OCI-LY7 (cell line): Measurements from ENCODE around the gene KAZALD1. TPM values are rescaled to one million over a fixed set of nuclear protein-coding genes. Genes with fewer than 3 reads are reported as not detected.
A peak's percentile ranks its signal among the peaks of the same experiment; 100 is the strongest.

Experiments
- BruUV-seq: library from RNA; stranded (reverse); fragments of 400-500 nt; replicated peaks from 2 replicates; lab custom pipeline; 2021; lab: Mats Ljungman, UMichigan
- CTCF ChIA-PET: fragments of 300-600 bp; sonication (Branson Sonifier 250); formaldehyde crosslinking; loops from one replicate; lab custom pipeline; 2022; ENCODE audit warnings: antibody characterized with exemption; ENCODE audit not compliant: unreplicated experiment; lab: Charles Lee
- POLR2A ChIA-PET: fragments of 300-600 bp; sonication (Branson Sonifier 250); formaldehyde crosslinking; loops from one replicate; lab custom pipeline; 2022; ENCODE audit warnings: antibody characterized with exemption; lab: Charles Lee
- DNase-seq: peaks from one replicate; pipeline ENCODE4 v3.0.0-alpha.2; 2015; ENCODE audit warnings: low spot score
- H2AFZ ChIP-seq: fragments of 200-600 bp; sonication (generic), shearing (Covaris generic); 2 replicates; pipeline ENCODE4 v1.6.1; 2014; ENCODE audit warnings: mild to moderate bottlenecking, antibody characterized with exemption, low read length, moderate library complexity
- H3K27ac ChIP-seq: fragments of 200-600 bp; sonication (generic); 2 replicates; pipeline ENCODE4 v1.5.1; 2014; ENCODE audit warnings: mixed run types, low read depth, mild to moderate bottlenecking, moderate library complexity, low read length, inconsistent platforms; ENCODE audit not compliant: poor library complexity, severe bottlenecking
- H3K36me3 ChIP-seq: fragments of 200-600 bp; sonication (generic); 2 replicates; pipeline ENCODE4 v1.6.1; 2014; ENCODE audit warnings: mild to moderate bottlenecking, antibody characterized with exemption, low read length, moderate library complexity, mixed read lengths; ENCODE audit not compliant: insufficient read depth
- H3K4me1 ChIP-seq: fragments of 200-600 bp; sonication (generic); 2 replicates; pipeline ENCODE4 v1.5.1; 2014; ENCODE audit warnings: mild to moderate bottlenecking, low read length; ENCODE audit not compliant: insufficient read depth, poor library complexity, severe bottlenecking
- H3K4me2 ChIP-seq: fragments of 200-600 bp; sonication (generic); 2 replicates; pipeline ENCODE4 v1.6.1; 2014; ENCODE audit warnings: mild to moderate bottlenecking, low read length
- H3K4me3 ChIP-seq: fragments of 200-600 bp; sonication (generic); 2 replicates; pipeline ENCODE4 v1.5.1; 2014; ENCODE audit warnings: mild to moderate bottlenecking, low read depth, low read length; ENCODE audit not compliant: poor library complexity, severe bottlenecking
- H3K79me2 ChIP-seq: fragments of 200-600 bp; sonication (generic); 2 replicates; pipeline ENCODE4 v1.6.1; 2016; ENCODE audit warnings: low read depth, mild to moderate bottlenecking, low read length, moderate library complexity, mixed read lengths; ENCODE audit not compliant: insufficient read depth
- H3K9me2 ChIP-seq: fragments of 200-600 bp; sonication (generic); 2 replicates; pipeline ENCODE4 v1.6.1; 2016; ENCODE audit warnings: mild to moderate bottlenecking, low read length, mixed read lengths; ENCODE audit not compliant: insufficient read depth
- H3K9me3 ChIP-seq: fragments of 200-600 bp; sonication (generic); 2 replicates; pipeline ENCODE4 v1.6.1; 2014; ENCODE audit warnings: mild to moderate bottlenecking, mixed run types, low read length, mixed read lengths
- H4K20me1 ChIP-seq: fragments of 200-600 bp; sonication (generic); 2 replicates; pipeline ENCODE4 v1.6.1; 2014; ENCODE audit warnings: mild to moderate bottlenecking, antibody characterized with exemption, low read length, moderate library complexity, mixed read lengths; ENCODE audit not compliant: insufficient read depth
- EZH2phosphoT487 ChIP-seq: fragments of 200-600 bp; sonication (generic); IDR thresholded peaks from 2 replicates; pipeline ENCODE4 v1.6.1; 2018; ENCODE audit warnings: low read depth, borderline replicate concordance, mild to moderate bottlenecking, mixed run types, antibody characterized with exemption, low read length, moderate library complexity, mixed read lengths
- intact Hi-C: fragments of 100-400 bp; cut with micrococcal nuclease; formaldehyde crosslinking; loops from one replicate; pipeline ENCODE4 v1.10.0; 2022; ENCODE audit not compliant: unreplicated experiment
- total RNA-seq, 2 experiments: library from RNA; depleted of rRNA in 1 of 2; stranded (reverse); fragments of >200 nt in 1 of 2; shearing (Covaris generic) in 1 of 2; gene quantifications; 2 replicates each; pipeline ENCODE4 v1.2.3, GENCODE V29; 2014 to 2022
- TF ChIP-seq, protein P1 (sequence below): fragments of 200-600 bp; sonication (generic); conservative IDR thresholded peaks from 2 replicates; pipeline ENCODE4 v1.5.1; 2014; ENCODE audit warnings: mild to moderate bottlenecking, antibody characterized with exemption, low read length, moderate library complexity, mixed read lengths

Gene KAZALD1
- total RNA-seq, 2 experiments from 2014 or later, result 18.8 to 36.4 TPM

DNA sequence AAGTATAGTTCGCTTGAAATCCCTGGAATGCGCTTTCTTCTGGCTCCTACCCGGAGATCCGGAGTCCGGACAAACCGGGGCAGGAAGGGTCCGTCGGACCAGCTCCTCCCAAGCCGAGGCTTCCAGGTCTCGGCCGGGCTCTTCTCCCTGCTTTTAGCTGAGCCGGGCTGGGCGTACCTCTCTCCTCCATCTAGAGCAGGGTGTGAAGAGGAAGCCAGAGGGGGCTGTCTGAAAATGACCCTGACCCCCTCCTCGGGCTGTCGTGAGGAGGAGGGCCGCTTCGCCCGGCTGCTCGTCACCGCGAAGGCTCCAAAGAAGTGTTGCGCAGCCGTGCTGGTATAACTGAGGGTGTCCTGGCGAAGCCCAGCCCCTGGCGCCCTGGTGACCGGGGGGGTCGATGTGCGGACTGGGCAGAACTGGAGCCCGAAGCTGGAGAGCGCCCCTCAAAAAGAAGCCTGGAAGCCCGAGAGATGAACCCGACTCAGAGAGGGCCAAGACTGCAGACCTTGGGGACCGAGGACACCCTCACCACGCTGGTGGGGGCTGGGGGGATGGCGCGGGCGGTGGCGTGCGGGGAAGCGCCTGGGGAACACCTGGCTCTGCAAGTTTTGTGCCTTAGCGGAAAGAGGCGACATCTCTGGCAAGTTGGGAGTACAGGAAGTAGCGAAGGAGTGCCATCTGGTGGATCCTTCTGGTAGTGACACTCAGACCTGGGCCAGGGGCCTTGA is 5.7 kb downstream of the KAZALD1 start:
- H3K9me3 ChIP-seq, result no peaks in the 10 kb centered on the region
- peaks cover 74% of the 10 kb centered on the region for H3K4me1 ChIP-seq
- H3K9me2 ChIP-seq, result no peaks in the 10 kb centered on the region
- intact Hi-C loops, result loop anchor here (1.0 to 2.0 kb wide), 3 partner anchors 7 to 26 kb away; no protein-coding TSS in a partner anchor
- POLR2A ChIA-PET, result interaction anchor here (1.4 kb wide), 1 partner anchor 26 kb away, joined by 3 read pairs; no protein-coding TSS in a partner anchor
- H3K79me2 ChIP-seq, result no peaks in the 10 kb centered on the region
- H3K4me3 ChIP-seq, result peak overlapping the region; percentile 71
- no peak for TF ChIP-seq EZH2phosphoT487
- TF ChIP-seq, protein P1, sequence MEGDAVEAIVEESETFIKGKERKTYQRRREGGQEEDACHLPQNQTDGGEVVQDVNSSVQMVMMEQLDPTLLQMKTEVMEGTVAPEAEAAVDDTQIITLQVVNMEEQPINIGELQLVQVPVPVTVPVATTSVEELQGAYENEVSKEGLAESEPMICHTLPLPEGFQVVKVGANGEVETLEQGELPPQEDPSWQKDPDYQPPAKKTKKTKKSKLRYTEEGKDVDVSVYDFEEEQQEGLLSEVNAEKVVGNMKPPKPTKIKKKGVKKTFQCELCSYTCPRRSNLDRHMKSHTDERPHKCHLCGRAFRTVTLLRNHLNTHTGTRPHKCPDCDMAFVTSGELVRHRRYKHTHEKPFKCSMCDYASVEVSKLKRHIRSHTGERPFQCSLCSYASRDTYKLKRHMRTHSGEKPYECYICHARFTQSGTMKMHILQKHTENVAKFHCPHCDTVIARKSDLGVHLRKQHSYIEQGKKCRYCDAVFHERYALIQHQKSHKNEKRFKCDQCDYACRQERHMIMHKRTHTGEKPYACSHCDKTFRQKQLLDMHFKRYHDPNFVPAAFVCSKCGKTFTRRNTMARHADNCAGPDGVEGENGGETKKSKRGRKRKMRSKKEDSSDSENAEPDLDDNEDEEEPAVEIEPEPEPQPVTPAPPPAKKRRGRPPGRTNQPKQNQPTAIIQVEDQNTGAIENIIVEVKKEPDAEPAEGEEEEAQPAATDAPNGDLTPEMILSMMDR, result peak; percentile 87
- peak overlapping the region; percentile 25 for H3K27ac ChIP-seq
- H3K36me3 ChIP-seq, result no peaks in the 10 kb centered on the region
- peak overlapping the region; percentile 100 for H3K4me2 ChIP-seq
- peak overlapping the region; percentile 87 for H2AFZ ChIP-seq
- no TSS peak for BruUV-seq
- CTCF ChIA-PET, result interaction anchor here (0.7 to 1.4 kb wide), 3 partner anchors 16 to 26 kb away, joined by 3 to 5 read pairs (median 3); no protein-coding TSS in a partner anchor
- DNase-seq, result peak; percentile 89
- no peaks in the 10 kb centered on the region for H4K20me1 ChIP-seq

GRCh38 chr10:101069441-101069840 is 7.7 kb downstream of the KAZALD1 start:
- DNase-seq, result no peak
- intact Hi-C loops, result no loop called here
- Histone ChIP-seq H3K9me3 (no peaks in the 10 kb centered on the region), H3K27ac (peak overlapping the region; percentile 16), H3K9me2 (no peaks in the 10 kb centered on the region), H3K4me2 (no peak overlapping the region), H3K4me3 (no peak overlapping the region), H2AFZ (no peak overlapping the region), H4K20me1 (no peaks in the 10 kb centered on the region), H3K36me3 (no peaks in the 10 kb centered on the region), H3K79me2 (no peaks in the 10 kb centered on the region), H3K4me1 (peaks cover 65% of the 10 kb centered on the region)
- ChIA-PET POLR2A (interaction anchor here (0.9 to 1.1 kb wide), 2 partner anchors 9 to 26 kb away, joined by 3 read pairs; no protein-coding TSS in a partner anchor), CTCF (no interaction called here)
- TF ChIP-seq EZH2phosphoT487, result no peak
- TF ChIP-seq, protein P1, result no peak
- BruUV-seq, result no TSS peak

DNA sequence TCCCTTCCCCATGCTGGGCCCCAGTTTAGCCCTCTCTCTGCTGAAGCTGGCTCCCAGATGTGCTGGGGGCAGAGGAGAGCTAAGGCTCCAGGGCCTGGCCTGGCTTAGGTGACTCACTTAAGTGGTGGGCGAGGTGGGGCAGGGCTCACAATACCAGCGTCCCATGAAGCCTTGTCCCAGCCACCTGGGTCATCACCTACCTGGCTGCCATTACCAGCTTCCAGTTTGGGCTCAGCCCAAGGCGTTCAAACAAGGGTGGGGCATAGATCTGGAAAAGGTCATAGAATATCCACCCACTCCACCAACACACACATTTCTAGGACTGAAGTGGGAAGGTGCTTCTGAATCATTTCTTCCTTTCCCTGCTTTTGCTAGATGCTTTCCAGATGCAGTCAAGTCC is 8.3 kb downstream of the KAZALD1 start:
- no peak overlapping the region for H3K4me3 ChIP-seq
- no TSS peak for BruUV-seq
- no peaks in the 10 kb centered on the region for H3K36me3 ChIP-seq
- H3K9me3 ChIP-seq, result no peaks in the 10 kb centered on the region
- no peak overlapping the region for H2AFZ ChIP-seq
- no peaks in the 10 kb centered on the region for H3K9me2 ChIP-seq
- H4K20me1 ChIP-seq, result no peaks in the 10 kb centered on the region
- TF ChIP-seq, protein P1, result no peak
- TF ChIP-seq EZH2phosphoT487, result no peak
- H3K27ac ChIP-seq, result peak overlapping the region; percentile 59
- DNase-seq, result no peak
- H3K79me2 ChIP-seq, result no peaks in the 10 kb centered on the region
- intact Hi-C loops, result no loop called here
- POLR2A ChIA-PET, result no interaction called here
- CTCF ChIA-PET, result interaction anchor here (0.6 to 0.7 kb wide), 2 partner anchors 20 to 681 kb away, joined by 3 to 4 read pairs; no protein-coding TSS in a partner anchor
- H3K4me1 ChIP-seq, result peaks cover 65% of the 10 kb centered on the region
- H3K4me2 ChIP-seq, result peak overlapping the region; percentile 55
